ENCODE results near the gene AFAP1L1. TPM values are rescaled to one million over a fixed set of nuclear protein-coding genes. Genes with fewer than 3 reads are reported as not detected.

Gene AFAP1L1
- total RNA-seq, 1 donor from 2014 or later: 24.7 TPM

DNA sequence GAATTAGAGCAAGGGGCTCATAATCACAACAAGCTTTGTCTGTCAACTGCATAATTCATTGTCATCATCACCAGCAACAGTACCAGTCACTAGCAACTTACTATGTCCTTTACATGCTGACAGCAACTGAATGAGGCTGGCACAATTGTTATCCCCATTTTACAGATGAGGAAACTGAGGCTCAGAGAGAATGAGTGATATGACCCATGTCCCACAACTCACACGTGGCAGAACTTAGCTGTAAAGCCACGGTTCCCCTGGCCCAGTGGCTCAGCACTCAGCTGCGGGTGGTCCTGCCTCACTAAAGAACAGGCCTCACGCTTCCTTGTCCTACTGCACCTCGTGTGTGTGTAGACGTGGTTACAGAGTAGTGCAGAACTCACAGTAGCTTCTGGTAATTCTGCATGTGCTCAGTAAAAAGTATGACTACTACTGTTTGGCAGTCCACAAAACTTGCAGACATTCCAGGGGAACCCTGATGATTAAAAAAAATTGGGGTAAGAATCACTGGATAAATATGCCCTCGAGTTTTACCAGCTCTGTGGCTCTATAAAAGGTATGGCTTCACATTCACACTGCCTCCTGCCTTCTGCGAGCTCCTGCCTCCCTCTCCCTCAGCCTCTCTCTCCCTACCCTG is 30.2 kb downstream of the AFAP1L1 start:
- no peaks in the 10 kb centered on the region for H3K27me3 ChIP-seq
- no peak for TF ChIP-seq CTCF (IDR thresholded peaks at IDR 0.05)
- H3K4me1 ChIP-seq: no peaks in the 10 kb centered on the region
- no peak for DNase-seq (ENCODE audit: low spot score in 2 of 2)
- intact Hi-C loops (cut with DNase I): no loop called here
- H3K4me3 ChIP-seq: no peak overlapping the region
- H3K9me3 ChIP-seq: no peaks in the 10 kb centered on the region
- no peak overlapping the region for H3K27ac ChIP-seq
- H3K36me3 ChIP-seq: no peaks in the 10 kb centered on the region

DNA sequence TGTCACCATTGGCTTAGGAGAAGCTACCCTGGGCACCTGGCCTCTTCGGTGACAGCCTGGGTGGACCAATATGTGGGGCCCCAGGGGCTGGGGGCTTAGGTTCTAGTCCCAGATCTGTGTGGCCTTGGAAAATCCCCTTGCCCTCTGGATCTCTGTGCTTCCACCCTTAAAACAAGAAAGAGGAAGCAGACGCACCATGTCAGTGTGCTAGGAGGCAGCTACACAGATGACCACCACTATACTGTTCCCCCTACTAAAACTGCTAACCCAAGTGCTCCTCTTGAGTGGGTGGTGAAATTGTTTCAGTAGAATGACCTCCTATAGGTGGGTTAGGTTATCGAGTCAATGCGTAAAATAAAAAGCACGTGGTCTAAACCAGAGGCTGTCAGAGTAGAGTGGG is 31.0 kb downstream of the AFAP1L1 start:
- DNase-seq (ENCODE audit: low spot score in 2 of 2): no peak
- TF ChIP-seq CTCF (IDR thresholded peaks at IDR 0.05): no peak
- intact Hi-C loops (cut with DNase I): no loop called here
- H3K27me3 ChIP-seq: no peaks in the 10 kb centered on the region
- no peaks in the 10 kb centered on the region for H3K36me3 ChIP-seq
- no peaks in the 10 kb centered on the region for H3K4me1 ChIP-seq
- no peak overlapping the region for H3K27ac ChIP-seq
- H3K4me3 ChIP-seq: no peak overlapping the region
- H3K9me3 ChIP-seq: no peaks in the 10 kb centered on the region

DNA sequence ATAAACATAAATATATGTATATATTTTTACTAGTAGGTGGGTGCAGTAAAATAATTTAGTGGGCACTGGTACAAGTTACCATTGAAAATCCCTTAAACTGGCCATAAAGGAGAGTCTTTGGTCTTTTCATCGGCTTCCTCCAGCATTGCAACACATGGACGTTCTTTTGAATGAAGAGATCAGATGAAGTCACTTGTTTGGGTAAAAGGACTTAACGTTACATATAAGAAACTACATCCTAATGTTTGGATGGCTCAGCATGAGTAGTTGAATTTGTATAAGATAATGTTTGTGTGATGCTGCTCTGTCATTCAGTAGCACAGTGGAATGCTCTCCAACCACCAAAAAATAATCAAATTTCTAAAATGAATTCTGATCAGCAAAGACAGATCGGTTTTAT is 31.6 kb downstream of the AFAP1L1 start:
- Histone ChIP-seq H3K36me3 (no peaks in the 10 kb centered on the region), H3K4me1 (no peaks in the 10 kb centered on the region), H3K27ac (no peak overlapping the region), H3K9me3 (no peaks in the 10 kb centered on the region), H3K4me3 (no peak overlapping the region), H3K27me3 (no peaks in the 10 kb centered on the region)
- DNase-seq (ENCODE audit: low spot score in 2 of 2): no peak
- intact Hi-C loops (cut with DNase I): no loop called here
- TF ChIP-seq CTCF (IDR thresholded peaks at IDR 0.05): no peak

GRCh38 chr5:149304195-149305078 is 32.8 kb downstream of the AFAP1L1 start:
- no peaks in the 10 kb centered on the region for H3K4me1 ChIP-seq
- no peak overlapping the region for H3K4me3 ChIP-seq
- H3K27ac ChIP-seq: no peak overlapping the region
- no peaks in the 10 kb centered on the region for H3K27me3 ChIP-seq
- intact Hi-C loops (cut with DNase I): no loop called here
- H3K9me3 ChIP-seq: no peaks in the 10 kb centered on the region
- H3K36me3 ChIP-seq: no peaks in the 10 kb centered on the region
- no peak for TF ChIP-seq CTCF (IDR thresholded peaks at IDR 0.05)
- DNase-seq (ENCODE audit: low spot score in 2 of 2): no peak

DNA sequence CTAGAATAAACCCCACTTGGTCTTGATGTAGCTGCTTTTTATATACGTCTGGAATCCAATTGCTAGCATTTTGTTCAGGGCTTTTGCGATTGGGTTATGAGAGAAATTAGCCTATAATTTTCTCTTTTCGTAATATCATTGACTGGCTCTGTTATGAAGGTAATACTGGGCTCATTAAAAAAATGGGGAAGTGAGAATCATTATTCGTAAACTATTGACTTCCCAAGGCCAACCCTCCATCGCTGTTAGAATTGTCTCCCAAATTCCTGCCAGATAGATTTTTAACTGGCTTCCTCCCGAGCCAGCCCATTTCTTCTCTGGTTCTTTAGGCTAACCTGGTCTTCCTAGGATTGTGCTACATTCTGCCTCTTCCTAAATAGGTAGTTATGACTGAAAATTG is 37.7 kb downstream of the AFAP1L1 start:
- H3K4me1 ChIP-seq: no peaks in the 10 kb centered on the region
- intact Hi-C loops (cut with DNase I): no loop called here
- H3K27me3 ChIP-seq: no peaks in the 10 kb centered on the region
- no peak for DNase-seq (ENCODE audit: low spot score in 2 of 2)
- no peak overlapping the region for H3K27ac ChIP-seq
- H3K36me3 ChIP-seq: no peaks in the 10 kb centered on the region
- TF ChIP-seq CTCF (IDR thresholded peaks at IDR 0.05): no peak
- no peaks in the 10 kb centered on the region for H3K9me3 ChIP-seq
- H3K4me3 ChIP-seq: no peak overlapping the region
